Endothelial cell of umbilical vein (primary cell): ENCODE data around the gene SERPINB6.

Source experiments
- CTCF ChIP-seq, 2 donors: IDR thresholded peaks; 1 replicate in 1 of 2; 2 replicates in 1 of 2; pipeline ENCODE4 v1.5.1; 2011; ENCODE audit warnings: low read length in 2 of 2, mild to moderate bottlenecking in 2 of 2, moderate library complexity in 2 of 2, control low read depth in 1 of 2, inconsistent platforms in 1 of 2, low read depth in 1 of 2; ENCODE audit not compliant: insufficient read depth in 1 of 2; ENCODE audit errors: extremely low read depth in 1 of 2
- EZH2 ChIP-seq: IDR thresholded peaks from 2 replicates; pipeline ENCODE4 v1.6.1; 2012; ENCODE audit warnings: borderline replicate concordance, low read depth, mild to moderate bottlenecking, moderate library complexity, low read length, inconsistent platforms; ENCODE audit not compliant: severe bottlenecking
- GATA2 ChIP-seq: IDR thresholded peaks from 2 replicates; pipeline ENCODE4 v1.7.0; 2011; ENCODE audit warnings: low read depth, mild to moderate bottlenecking, moderate library complexity, mixed read lengths, low read length; ENCODE audit not compliant: insufficient read length, insufficient read depth
- JUN ChIP-seq: IDR thresholded peaks from 2 replicates; pipeline ENCODE4 v1.6.1; 2011; ENCODE audit warnings: borderline replicate concordance, low read depth; ENCODE audit not compliant: insufficient read length, insufficient read depth
- MAX ChIP-seq: IDR thresholded peaks from 2 replicates; pipeline ENCODE4 v1.6.1; 2011; ENCODE audit not compliant: insufficient read depth, insufficient read length
- MYC ChIP-seq: IDR thresholded peaks from one replicate; pipeline ENCODE4 v1.6.1; 2011; ENCODE audit warnings: mild to moderate bottlenecking, low read depth, low read length
- POLR2A ChIP-seq: IDR thresholded peaks from 2 replicates; pipeline ENCODE4 v1.6.1; 2012; ENCODE audit warnings: low read depth, mild to moderate bottlenecking, control low read depth, low read length
- POLR2AphosphoS5 ChIP-seq: IDR thresholded peaks from 2 replicates; pipeline ENCODE4 v1.6.1; 2012; ENCODE audit warnings: low read depth, mild to moderate bottlenecking, control low read depth, low read length, moderate library complexity; ENCODE audit not compliant: insufficient read depth

GRCh38 chr6:2900221-2900807 lies 71.1 kb downstream of the SERPINB6 start:
- no peak for TF ChIP-seq MAX
- TF ChIP-seq EZH2: no peak
- no peak for TF ChIP-seq CTCF (IDR thresholded peaks at IDR 0.05; ENCODE audit: extremely low read depth in 1 of 2, insufficient read depth in 1 of 2, low read depth in 1 of 2, low read length in 2 of 2)
- TF ChIP-seq POLR2A: no peak
- TF ChIP-seq MYC: no peak
- no peak for TF ChIP-seq POLR2AphosphoS5
- TF ChIP-seq GATA2: no peak
- TF ChIP-seq JUN: no peak
